ENCODE data around the gene OLFML1. TPM values are rescaled to one million over a fixed set of nuclear protein-coding genes. Genes with fewer than 3 reads are reported as not detected.

OLFML1 gene
- total and polyA plus RNA-seq, 2 donors (not counting 3 experiments of a cell fraction or from before 2014, with no cell fraction given): not detected

- FAIRE-seq: no peak
Observed at GRCh38 chr11:7439746-7440320, 45.5 kb upstream of the OLFML1 start.

More at GRCh38 chr11:7439746-7440320, 45.5 kb upstream of the OLFML1 start:
- Histone ChIP-seq H3K27ac (ENCODE audit: insufficient read depth, low read depth, low read length) (no peak overlapping the region), H3K27me3 (ENCODE audit: control insufficient read depth in 2 of 2, insufficient read depth in 2 of 2, low read length in 2 of 2) (peaks cover 2 to 11% of the 10 kb centered on the region in 2 experiments), H3K36me3 (ENCODE audit: control insufficient read depth in 2 of 2, extremely low read depth in 1 of 2, insufficient read depth in 2 of 2, low read length in 2 of 2) (no peaks in the 10 kb centered on the region), H3K4me3 (replicated peaks in 1 of 3; ENCODE audit: insufficient read depth in 1 of 3, low read depth in 1 of 3, low read length in 3 of 3) (no peak overlapping the region), H3K4me1 (ENCODE audit: control insufficient read depth, extremely low read depth, insufficient read depth, low read length) (peaks cover 10% of the 10 kb centered on the region), H3K4me2 (ENCODE audit: insufficient read depth, low read length) (no peak overlapping the region), H4K20me1 (replicated peaks; ENCODE audit: control insufficient read depth, extremely low read depth, insufficient read depth, low read length) (no peaks in the 10 kb centered on the region), H2AFZ (ENCODE audit: low read depth, low read length) (no peak overlapping the region), H3K9ac (replicated peaks; ENCODE audit: extremely low read depth, insufficient read depth, low read length) (no peak overlapping the region), H3K79me2 (ENCODE audit: control insufficient read depth, insufficient read depth, low read length) (no peaks in the 10 kb centered on the region), H3K9me1 (replicated peaks; ENCODE audit: control insufficient read depth, extremely low read depth, insufficient read depth, low read length) (no peaks in the 10 kb centered on the region), H3K9me3 (replicated peaks; ENCODE audit: control insufficient read depth, insufficient read depth, low read length) (no peaks in the 10 kb centered on the region)
- TF ChIP-seq, protein P1, sequence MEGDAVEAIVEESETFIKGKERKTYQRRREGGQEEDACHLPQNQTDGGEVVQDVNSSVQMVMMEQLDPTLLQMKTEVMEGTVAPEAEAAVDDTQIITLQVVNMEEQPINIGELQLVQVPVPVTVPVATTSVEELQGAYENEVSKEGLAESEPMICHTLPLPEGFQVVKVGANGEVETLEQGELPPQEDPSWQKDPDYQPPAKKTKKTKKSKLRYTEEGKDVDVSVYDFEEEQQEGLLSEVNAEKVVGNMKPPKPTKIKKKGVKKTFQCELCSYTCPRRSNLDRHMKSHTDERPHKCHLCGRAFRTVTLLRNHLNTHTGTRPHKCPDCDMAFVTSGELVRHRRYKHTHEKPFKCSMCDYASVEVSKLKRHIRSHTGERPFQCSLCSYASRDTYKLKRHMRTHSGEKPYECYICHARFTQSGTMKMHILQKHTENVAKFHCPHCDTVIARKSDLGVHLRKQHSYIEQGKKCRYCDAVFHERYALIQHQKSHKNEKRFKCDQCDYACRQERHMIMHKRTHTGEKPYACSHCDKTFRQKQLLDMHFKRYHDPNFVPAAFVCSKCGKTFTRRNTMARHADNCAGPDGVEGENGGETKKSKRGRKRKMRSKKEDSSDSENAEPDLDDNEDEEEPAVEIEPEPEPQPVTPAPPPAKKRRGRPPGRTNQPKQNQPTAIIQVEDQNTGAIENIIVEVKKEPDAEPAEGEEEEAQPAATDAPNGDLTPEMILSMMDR (IDR thresholded peaks at IDR 0.05; ENCODE audit: extremely low read depth in 1 of 2, insufficient read depth in 1 of 2, low read depth in 1 of 2, low read length in 2 of 2): no peak
- no peak for TF ChIP-seq POLR2A (IDR thresholded peaks at IDR 0.05; ENCODE audit: low read depth, low read length)
- POLR2A ChIA-PET: no interaction called here
- intact Hi-C loops (cut with micrococcal nuclease) (loop anchor here (10.0 kb wide), 1 partner anchor 255 kb away; no protein-coding TSS in a partner anchor), dilution Hi-C loops (cut with MboI; ENCODE audit: extremely low pct_ligation_motif_present, low sequenced_read_pairs) (no loop called here)
- no TSS peak for BruUV-seq (replicated peaks)
- no peak for DNase-seq (ENCODE audit: low read depth, low spot score)
- CTCF ChIA-PET: interaction anchor here (0.7 to 1.4 kb wide), 3 partner anchors 11 to 296 kb away, joined by 3 to 4 read pairs (median 3); no protein-coding TSS in a partner anchor
